WTC11 (cell line): ENCODE data around the gene RBM26. TPM values are rescaled to one million over a fixed set of nuclear protein-coding genes. Genes with fewer than 3 reads are reported as not detected.

Source experiments
- ATF3 ChIP-seq: sonication (generic); formaldehyde crosslinking; conservative IDR thresholded peaks from 2 replicates; pipeline ENCODE4 v1.8.1; 2022; ENCODE audit warnings: mild to moderate bottlenecking, missing genetic modification reagents
- ESRRA ChIP-seq: sonication (generic); formaldehyde crosslinking; IDR thresholded peaks from 2 replicates; pipeline ENCODE4 v1.8.1; 2022; ENCODE audit warnings: mild to moderate bottlenecking, missing genetic modification reagents, borderline replicate concordance
- ETV6 ChIP-seq: sonication (generic); formaldehyde crosslinking; IDR thresholded peaks from 2 replicates; pipeline ENCODE4 v1.8.1; 2022; ENCODE audit warnings: mild to moderate bottlenecking, missing genetic modification reagents
- GTF2I ChIP-seq: fragments of 250-450 bp; sonication (Bioruptor Pico); conservative IDR thresholded peaks from 2 replicates; pipeline ENCODE4 v1.4.0; 2021; ENCODE audit warnings: mild to moderate bottlenecking
- IRF1 ChIP-seq: sonication (generic); formaldehyde crosslinking; IDR thresholded peaks from 2 replicates; pipeline ENCODE4 v1.8.0; 2023; ENCODE audit warnings: missing genetic modification reagents
- JAZF1 ChIP-seq: fragments of 250-450 bp; sonication (Bioruptor Pico); IDR thresholded peaks from 2 replicates; pipeline ENCODE4 v1.9.0; 2021; ENCODE audit warnings: moderate library complexity, mild to moderate bottlenecking, inconsistent platforms
- JUN ChIP-seq: sonication (generic); formaldehyde crosslinking; IDR thresholded peaks from 2 replicates; pipeline ENCODE4 v1.8.0; 2023; ENCODE audit warnings: mild to moderate bottlenecking, missing genetic modification reagents
- KAT7 ChIP-seq: sonication (generic); formaldehyde crosslinking; IDR thresholded peaks from 2 replicates; pipeline ENCODE4 v1.8.1; 2023; ENCODE audit warnings: missing genetic modification reagents, mild to moderate bottlenecking, borderline replicate concordance
- MAX ChIP-seq: sonication (generic); formaldehyde crosslinking; IDR thresholded peaks from 2 replicates; pipeline ENCODE4 v1.8.0; 2022; ENCODE audit warnings: mild to moderate bottlenecking, missing genetic modification reagents
- MLX ChIP-seq: sonication (generic); formaldehyde crosslinking; IDR thresholded peaks from 2 replicates; pipeline ENCODE4 v1.8.1; 2023; ENCODE audit warnings: mild to moderate bottlenecking, missing genetic modification reagents, moderate library complexity
- NFATC4 ChIP-seq: fragments of 250-450 bp; sonication (Bioruptor Pico); IDR thresholded peaks from 2 replicates; pipeline ENCODE4 v1.9.0; 2021; ENCODE audit warnings: mild to moderate bottlenecking
- NFYB ChIP-seq: sonication (generic); formaldehyde crosslinking; conservative IDR thresholded peaks from 2 replicates; pipeline ENCODE4 v1.8.0; 2022; ENCODE audit warnings: low read depth, missing genetic modification reagents
- NR2C2 ChIP-seq: sonication (generic); formaldehyde crosslinking; IDR thresholded peaks from 2 replicates; pipeline ENCODE4 v1.8.0; 2022; ENCODE audit warnings: mild to moderate bottlenecking, missing genetic modification reagents
- PRRX2 ChIP-seq: fragments of 250-450 bp; sonication (Bioruptor Pico); IDR thresholded peaks from 2 replicates; pipeline ENCODE4 v1.8.0; 2021; ENCODE audit warnings: mild to moderate bottlenecking
- TEAD1 ChIP-seq: sonication (generic); formaldehyde crosslinking; IDR thresholded peaks from 2 replicates; pipeline ENCODE4 v1.8.0; 2022; ENCODE audit warnings: mild to moderate bottlenecking, missing genetic modification reagents
- TEAD4 ChIP-seq: sonication (generic); formaldehyde crosslinking; IDR thresholded peaks from 2 replicates; pipeline ENCODE4 v1.8.0; 2022; ENCODE audit warnings: mild to moderate bottlenecking, missing genetic modification reagents
- USF1 ChIP-seq: sonication (generic); formaldehyde crosslinking; IDR thresholded peaks from 2 replicates; pipeline ENCODE4 v1.8.0; 2022; ENCODE audit warnings: mild to moderate bottlenecking, missing genetic modification reagents
- ZNF121 ChIP-seq: sonication (generic); formaldehyde crosslinking; IDR thresholded peaks from 2 replicates; pipeline ENCODE4 v1.8.0; 2023; ENCODE audit warnings: missing genetic modification reagents
- ZNF138 ChIP-seq: sonication (generic); formaldehyde crosslinking; conservative IDR thresholded peaks from 2 replicates; pipeline ENCODE4 v1.8.1; 2022; ENCODE audit warnings: mild to moderate bottlenecking, moderate library complexity, missing genetic modification reagents
- ZNF263 ChIP-seq: sonication (generic); formaldehyde crosslinking; IDR thresholded peaks from 2 replicates; pipeline ENCODE4 v1.8.1; 2022; ENCODE audit warnings: low read depth, mild to moderate bottlenecking, moderate library complexity, missing genetic modification reagents
- ZNF317 ChIP-seq: sonication (generic); formaldehyde crosslinking; IDR thresholded peaks from 2 replicates; pipeline ENCODE4 v1.8.1; 2023; ENCODE audit warnings: low read depth, mild to moderate bottlenecking, moderate library complexity, missing genetic modification reagents, borderline replicate concordance
- ZNF396 ChIP-seq: fragments of 250-450 bp; sonication (Bioruptor Pico); IDR thresholded peaks from 2 replicates; pipeline ENCODE4 v1.8.0; 2021; ENCODE audit warnings: mild to moderate bottlenecking, moderate library complexity, borderline replicate concordance
- ZNF671 ChIP-seq: fragments of 250-450 bp; sonication (Bioruptor Pico); IDR thresholded peaks from 2 replicates; pipeline ENCODE4 v1.8.0; 2021; ENCODE audit warnings: mild to moderate bottlenecking
- total RNA-seq: library from RNA; stranded (reverse); gene quantifications from 3 replicates; pipeline ENCODE4 v1.2.3, GENCODE V29; 2021
- TF ChIP-seq, protein P1 (sequence below): fragments of 250-450 bp; sonication (Bioruptor Pico); conservative IDR thresholded peaks from 2 replicates; pipeline ENCODE4 v1.9.0; 2021; ENCODE audit warnings: mild to moderate bottlenecking
- TF ChIP-seq, protein P2 (sequence below): fragments of 250-450 bp; sonication (Bioruptor Pico); IDR thresholded peaks from 2 replicates; pipeline ENCODE4 v1.9.0; 2021; ENCODE audit warnings: moderate library complexity, mild to moderate bottlenecking, inconsistent platforms, borderline replicate concordance
- TF ChIP-seq, protein P3 (sequence below): sonication (generic); formaldehyde crosslinking; IDR thresholded peaks from 2 replicates; pipeline ENCODE4 v1.8.1; 2023; ENCODE audit warnings: mild to moderate bottlenecking, missing genetic modification reagents
- TF ChIP-seq, protein P4 (sequence below): sonication (generic); formaldehyde crosslinking; IDR thresholded peaks from 2 replicates; pipeline ENCODE4 v1.8.1; 2023; ENCODE audit warnings: mild to moderate bottlenecking, moderate library complexity, missing genetic modification reagents
- TF ChIP-seq, protein P5 (sequence below): sonication (generic); formaldehyde crosslinking; IDR thresholded peaks from 2 replicates; pipeline ENCODE4 v1.8.0; 2023; ENCODE audit warnings: mild to moderate bottlenecking, missing genetic modification reagents

The RBM26 gene
- total RNA-seq, 1 experiment from 2014 or later = 64.1 TPM

DNA sequence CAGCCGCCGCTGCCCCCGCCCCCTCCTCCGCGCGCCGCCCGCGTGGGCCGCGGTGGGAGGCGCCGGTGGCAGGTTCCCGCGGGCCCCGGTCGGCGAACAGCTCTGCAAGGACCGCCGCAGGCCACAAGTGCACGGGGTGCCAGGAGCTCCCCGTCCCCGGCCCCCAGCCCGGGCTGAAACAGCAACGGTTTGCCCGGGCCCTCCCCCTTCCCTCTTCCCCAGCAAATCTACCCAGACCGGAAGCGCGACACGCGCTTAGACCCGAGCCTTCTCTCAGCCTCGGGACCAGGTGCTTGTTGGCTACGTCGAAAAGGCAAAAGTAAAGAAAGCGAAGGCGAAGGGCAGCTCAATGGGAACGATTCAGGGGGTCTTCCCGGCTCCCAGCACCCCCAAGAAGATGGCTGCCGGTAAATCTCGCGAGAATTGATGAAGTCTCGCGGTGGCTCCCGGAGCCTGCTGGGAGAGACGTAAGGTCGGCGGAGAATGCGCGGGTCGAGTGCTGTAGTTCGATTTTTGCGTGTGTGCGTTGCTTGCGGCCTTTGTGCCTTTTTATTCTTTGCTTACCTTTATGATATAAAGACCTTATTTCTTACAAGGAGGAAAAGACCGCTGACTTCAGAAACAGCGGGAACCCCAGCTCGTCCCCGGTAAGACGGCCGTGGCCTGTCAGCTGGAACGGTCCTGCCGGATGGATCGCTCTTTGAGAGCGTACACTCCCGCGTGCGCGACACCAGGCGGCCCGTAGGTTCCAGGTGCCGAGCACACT is at the start of gene RBM26 (continued):
- TF ChIP-seq, protein P1, sequence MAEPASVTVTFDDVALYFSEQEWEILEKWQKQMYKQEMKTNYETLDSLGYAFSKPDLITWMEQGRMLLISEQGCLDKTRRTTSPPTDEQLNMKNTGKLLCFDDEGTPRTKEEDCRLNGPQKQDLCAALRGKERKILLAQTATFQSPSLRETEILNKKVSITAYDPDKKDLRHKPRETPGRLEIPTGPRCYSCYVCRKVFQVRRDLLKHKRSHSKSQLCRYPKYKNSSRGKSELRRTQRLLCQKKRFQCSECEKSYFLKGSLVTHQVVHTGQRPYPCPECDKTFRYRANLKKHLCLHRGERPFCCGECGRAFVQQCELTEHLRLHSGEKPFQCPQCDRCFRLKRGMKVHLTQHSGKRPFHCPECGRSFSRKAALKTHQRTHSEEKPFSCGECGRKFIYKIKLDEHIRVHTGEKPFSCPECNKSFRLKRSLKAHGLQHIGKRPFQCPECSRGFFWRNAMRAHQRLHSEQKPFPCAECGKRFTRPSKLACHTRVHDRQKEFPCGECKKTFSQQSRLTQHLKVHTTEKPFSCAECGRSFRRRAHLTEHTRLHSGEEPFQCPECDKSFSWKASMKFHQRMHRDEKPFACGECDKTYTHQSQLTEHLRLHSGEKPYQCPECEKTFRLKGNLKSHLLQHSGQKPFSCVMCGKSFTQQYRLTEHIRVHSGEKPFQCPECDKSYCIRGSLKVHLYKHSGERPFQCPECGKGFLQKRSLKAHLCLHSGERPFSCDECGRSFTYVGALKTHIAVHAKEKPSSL (CRISPR knock-in tag) = no peak
- TF ChIP-seq GTF2I (CRISPR knock-in tag) (no peak), JUN (CRISPR knock-in tag) (no peak), ZNF138 (CRISPR knock-in tag) (no peak), NFATC4 (CRISPR knock-in tag) (no peak), MAX (peak; percentile 91), PRRX2 (CRISPR knock-in tag) (no peak), NFYB (CRISPR knock-in tag) (no peak), ZNF671 (no peak), ZNF396 (CRISPR knock-in tag) (no peak), MLX (CRISPR knock-in tag) (0 out of 2 replicates have a peak, but pooled peaks have one; percentile 39), ZNF263 (CRISPR knock-in tag) (no peak), IRF1 (CRISPR knock-in tag) (no peak), TEAD4 (CRISPR knock-in tag) (no peak), TEAD1 (CRISPR knock-in tag) (peak; percentile 63), NR2C2 (CRISPR knock-in tag) (no peak), ZNF317 (CRISPR knock-in tag) (no peak), KAT7 (no peak), ESRRA (CRISPR knock-in tag) (no peak), USF1 (CRISPR knock-in tag) (peak; percentile 42; the same call in 1 of the 2 replicates), ZNF121 (CRISPR knock-in tag) (no peak), ATF3 (CRISPR knock-in tag) (no peak), ETV6 (CRISPR knock-in tag) (no peak), JAZF1 (CRISPR knock-in tag) (no peak)
- TF ChIP-seq, protein P2, sequence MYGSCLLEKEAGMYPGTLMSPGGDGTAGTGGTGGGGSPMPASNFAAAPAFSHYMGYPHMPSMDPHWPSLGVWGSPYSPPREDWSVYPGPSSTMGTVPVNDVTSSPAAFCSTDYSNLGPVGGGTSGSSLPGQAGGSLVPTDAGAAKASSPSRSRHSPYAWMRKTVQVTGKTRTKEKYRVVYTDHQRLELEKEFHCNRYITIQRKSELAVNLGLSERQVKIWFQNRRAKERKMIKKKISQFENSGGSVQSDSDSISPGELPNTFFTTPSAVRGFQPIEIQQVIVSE = no peak
- TF ChIP-seq, protein P3, sequence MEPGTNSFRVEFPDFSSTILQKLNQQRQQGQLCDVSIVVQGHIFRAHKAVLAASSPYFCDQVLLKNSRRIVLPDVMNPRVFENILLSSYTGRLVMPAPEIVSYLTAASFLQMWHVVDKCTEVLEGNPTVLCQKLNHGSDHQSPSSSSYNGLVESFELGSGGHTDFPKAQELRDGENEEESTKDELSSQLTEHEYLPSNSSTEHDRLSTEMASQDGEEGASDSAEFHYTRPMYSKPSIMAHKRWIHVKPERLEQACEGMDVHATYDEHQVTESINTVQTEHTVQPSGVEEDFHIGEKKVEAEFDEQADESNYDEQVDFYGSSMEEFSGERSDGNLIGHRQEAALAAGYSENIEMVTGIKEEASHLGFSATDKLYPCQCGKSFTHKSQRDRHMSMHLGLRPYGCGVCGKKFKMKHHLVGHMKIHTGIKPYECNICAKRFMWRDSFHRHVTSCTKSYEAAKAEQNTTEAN (CRISPR knock-in tag) = peak; percentile 26; the same call in 1 of the 2 replicates
- TF ChIP-seq, protein P4, sequence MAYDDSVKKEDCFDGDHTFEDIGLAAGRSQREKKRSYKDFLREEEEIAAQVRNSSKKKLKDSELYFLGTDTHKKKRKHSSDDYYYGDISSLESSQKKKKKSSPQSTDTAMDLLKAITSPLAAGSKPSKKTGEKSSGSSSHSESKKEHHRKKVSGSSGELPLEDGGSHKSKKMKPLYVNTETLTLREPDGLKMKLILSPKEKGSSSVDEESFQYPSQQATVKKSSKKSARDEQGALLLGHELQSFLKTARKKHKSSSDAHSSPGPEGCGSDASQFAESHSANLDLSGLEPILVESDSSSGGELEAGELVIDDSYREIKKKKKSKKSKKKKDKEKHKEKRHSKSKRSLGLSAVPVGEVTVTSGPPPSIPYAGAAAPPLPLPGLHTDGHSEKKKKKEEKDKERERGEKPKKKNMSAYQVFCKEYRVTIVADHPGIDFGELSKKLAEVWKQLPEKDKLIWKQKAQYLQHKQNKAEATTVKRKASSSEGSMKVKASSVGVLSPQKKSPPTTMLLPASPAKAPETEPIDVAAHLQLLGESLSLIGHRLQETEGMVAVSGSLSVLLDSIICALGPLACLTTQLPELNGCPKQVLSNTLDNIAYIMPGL = peak; percentile 63; the same call in 1 of the 2 replicates
- TF ChIP-seq, protein P5, sequence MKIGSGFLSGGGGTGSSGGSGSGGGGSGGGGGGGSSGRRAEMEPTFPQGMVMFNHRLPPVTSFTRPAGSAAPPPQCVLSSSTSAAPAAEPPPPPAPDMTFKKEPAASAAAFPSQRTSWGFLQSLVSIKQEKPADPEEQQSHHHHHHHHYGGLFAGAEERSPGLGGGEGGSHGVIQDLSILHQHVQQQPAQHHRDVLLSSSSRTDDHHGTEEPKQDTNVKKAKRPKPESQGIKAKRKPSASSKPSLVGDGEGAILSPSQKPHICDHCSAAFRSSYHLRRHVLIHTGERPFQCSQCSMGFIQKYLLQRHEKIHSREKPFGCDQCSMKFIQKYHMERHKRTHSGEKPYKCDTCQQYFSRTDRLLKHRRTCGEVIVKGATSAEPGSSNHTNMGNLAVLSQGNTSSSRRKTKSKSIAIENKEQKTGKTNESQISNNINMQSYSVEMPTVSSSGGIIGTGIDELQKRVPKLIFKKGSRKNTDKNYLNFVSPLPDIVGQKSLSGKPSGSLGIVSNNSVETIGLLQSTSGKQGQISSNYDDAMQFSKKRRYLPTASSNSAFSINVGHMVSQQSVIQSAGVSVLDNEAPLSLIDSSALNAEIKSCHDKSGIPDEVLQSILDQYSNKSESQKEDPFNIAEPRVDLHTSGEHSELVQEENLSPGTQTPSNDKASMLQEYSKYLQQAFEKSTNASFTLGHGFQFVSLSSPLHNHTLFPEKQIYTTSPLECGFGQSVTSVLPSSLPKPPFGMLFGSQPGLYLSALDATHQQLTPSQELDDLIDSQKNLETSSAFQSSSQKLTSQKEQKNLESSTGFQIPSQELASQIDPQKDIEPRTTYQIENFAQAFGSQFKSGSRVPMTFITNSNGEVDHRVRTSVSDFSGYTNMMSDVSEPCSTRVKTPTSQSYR = no peak
